Activated T-cell treated with anti-CD3 and anti-CD28 coated beads, Interleukin-2, amount 50 U/mL, for 4 hours (primary cell): Measurements from ENCODE around the gene UBE4B. TPM values are rescaled to one million over a fixed set of nuclear protein-coding genes. Genes with fewer than 3 reads are reported as not detected.
A peak's percentile ranks its signal among the peaks of the same experiment; 100 is the strongest.
"Not testable (repeated sequence)": the region's sequence is repeated elsewhere in the genome, so short reads cannot be mapped to it uniquely, and the experiment has no call there.

ENCODE experiments used
- ATAC-seq, 2 donors: fragments of 200-7000 bp; cut with Tn5 transposase; one replicate each; pipeline ENCODE4 v1.10.0; 2021
- DNase-seq: peaks from one replicate; pipeline ENCODE4 v3.0.0-alpha.2; 2020
- H3K27me3 Mint-ChIP-seq: one replicate; pipeline ENCODE4 v1.8.0; 2021; ENCODE audit warnings: low read depth, mixed read lengths
- H3K36me3 Mint-ChIP-seq: one replicate; pipeline ENCODE4 v1.8.0; 2022; ENCODE audit warnings: mixed read lengths; ENCODE audit not compliant: insufficient read depth
- H3K4me1 Mint-ChIP-seq: one replicate; pipeline ENCODE4 v1.8.0; 2021; ENCODE audit warnings: low read depth, mixed read lengths
- H3K4me3 Mint-ChIP-seq: one replicate; pipeline ENCODE4 v1.8.0; 2021; ENCODE audit warnings: mild to moderate bottlenecking, moderate library complexity, mixed read lengths
- H3K9me3 Mint-ChIP-seq: one replicate; pipeline ENCODE4 v1.8.0; 2021; ENCODE audit warnings: mixed read lengths
- total RNA-seq, 3 donors: library from RNA; stranded (reverse); gene quantifications; one replicate each; pipeline ENCODE4 v1.2.1, GENCODE V29; 2021

The UBE4B gene
- total RNA-seq, 3 donors from 2014 or later: 31.5 to 35.9 (median 33.7) TPM

- not testable (repeated sequence) for H3K4me1 Mint-ChIP-seq, H3K9me3 Mint-ChIP-seq, H3K36me3 Mint-ChIP-seq, ATAC-seq, H3K27me3 Mint-ChIP-seq, DNase-seq, H3K4me3 Mint-ChIP-seq
Observed at GRCh38 chr1:10020678-10021077, 12.1 kb upstream of the UBE4B start.

GRCh38 chr1:10021992-10022391, 10.8 kb upstream of the UBE4B start:
- not testable (repeated sequence) for ATAC-seq, DNase-seq, H3K4me3 Mint-ChIP-seq, H3K9me3 Mint-ChIP-seq, H3K36me3 Mint-ChIP-seq, H3K27me3 Mint-ChIP-seq, H3K4me1 Mint-ChIP-seq

- H3K36me3 Mint-ChIP-seq: no peaks in the 10 kb centered on the region
- no peak for DNase-seq
- H3K4me3 Mint-ChIP-seq: no peak overlapping the region
- ATAC-seq: no peak
- no peaks in the 10 kb centered on the region for H3K9me3 Mint-ChIP-seq
- no peaks in the 10 kb centered on the region for H3K4me1 Mint-ChIP-seq
- no peaks in the 10 kb centered on the region for H3K27me3 Mint-ChIP-seq
Observed at GRCh38 chr1:10022656-10023055, 10.1 kb upstream of the UBE4B start.

GRCh38 chr1:10025354-10025753, 7.4 kb upstream of the UBE4B start:
- DNase-seq (no peak), ATAC-seq (no peak)
- Mint-ChIP-seq H3K4me1 (no peaks in the 10 kb centered on the region), H3K27me3 (no peaks in the 10 kb centered on the region), H3K36me3 (no peaks in the 10 kb centered on the region), H3K9me3 (no peaks in the 10 kb centered on the region), H3K4me3 (no peak overlapping the region)

- Mint-ChIP-seq H3K4me3 (no peak overlapping the region), H3K27me3 (no peaks in the 10 kb centered on the region), H3K36me3 (no peaks in the 10 kb centered on the region), H3K4me1 (no peaks in the 10 kb centered on the region), H3K9me3 (no peaks in the 10 kb centered on the region)
- DNase-seq (no peak), ATAC-seq (no peak)
Observed at GRCh38 chr1:10027027-10027426, 5.7 kb upstream of the UBE4B start.

- H3K4me3 Mint-ChIP-seq, H3K9me3 Mint-ChIP-seq, DNase-seq, H3K27me3 Mint-ChIP-seq, ATAC-seq, H3K36me3 Mint-ChIP-seq: not testable (repeated sequence)
- peaks cover 10% of the 10 kb centered on the region for H3K4me1 Mint-ChIP-seq
Observed at GRCh38 chr1:10028956-10029500, 3.7 kb upstream of the UBE4B start.

GRCh38 chr1:10031461-10031860, 1.3 kb upstream of the UBE4B start:
- Mint-ChIP-seq H3K9me3 (no peaks in the 10 kb centered on the region), H3K27me3 (no peaks in the 10 kb centered on the region), H3K4me3 (peak overlapping the region; percentile 11), H3K4me1 (peaks cover 22% of the 10 kb centered on the region), H3K36me3 (peaks cover 2% of the 10 kb centered on the region)
- no peak for ATAC-seq
- no peak for DNase-seq

- Mint-ChIP-seq H3K4me1 (peaks cover 22% of the 10 kb centered on the region), H3K9me3 (no peaks in the 10 kb centered on the region), H3K36me3 (peaks cover 5% of the 10 kb centered on the region), H3K4me3 (peak overlapping the region; percentile 97), H3K27me3 (no peaks in the 10 kb centered on the region)
- DNase-seq (no peak), ATAC-seq (peak; percentile 29 to 30)
Observed at GRCh38 chr1:10033359-10033845, 644 bp downstream of the UBE4B start.

GRCh38 chr1:10042746-10043145, 10.0 kb downstream of the UBE4B start:
- no peaks in the 10 kb centered on the region for H3K27me3 Mint-ChIP-seq
- no peak for ATAC-seq
- no peak overlapping the region for H3K4me3 Mint-ChIP-seq
- peaks cover 34% of the 10 kb centered on the region for H3K4me1 Mint-ChIP-seq
- H3K9me3 Mint-ChIP-seq: no peaks in the 10 kb centered on the region
- peaks cover 19% of the 10 kb centered on the region for H3K36me3 Mint-ChIP-seq
- DNase-seq: no peak

- Mint-ChIP-seq H3K9me3 (no peaks in the 10 kb centered on the region), H3K27me3 (no peaks in the 10 kb centered on the region), H3K36me3 (peaks cover 20% of the 10 kb centered on the region), H3K4me1 (peaks cover 36% of the 10 kb centered on the region), H3K4me3 (no peak overlapping the region)
- no peak for ATAC-seq
- DNase-seq: no peak
Observed at GRCh38 chr1:10045480-10046355, 13.0 kb downstream of the UBE4B start.

GRCh38 chr1:10046356-10047085, 13.8 kb downstream of the UBE4B start:
- H3K4me1 Mint-ChIP-seq: peaks cover 34% of the 10 kb centered on the region
- no peak for ATAC-seq
- no peak overlapping the region for H3K4me3 Mint-ChIP-seq
- H3K27me3 Mint-ChIP-seq: no peaks in the 10 kb centered on the region
- H3K9me3 Mint-ChIP-seq: no peaks in the 10 kb centered on the region
- DNase-seq: no peak
- peaks cover 24% of the 10 kb centered on the region for H3K36me3 Mint-ChIP-seq

GRCh38 chr1:10048601-10049000, 15.8 kb downstream of the UBE4B start:
- Mint-ChIP-seq H3K9me3 (no peaks in the 10 kb centered on the region), H3K36me3 (peaks cover 29% of the 10 kb centered on the region), H3K4me3 (no peak overlapping the region), H3K27me3 (no peaks in the 10 kb centered on the region), H3K4me1 (peaks cover 31% of the 10 kb centered on the region)
- ATAC-seq (no peak), DNase-seq (no peak)

GRCh38 chr1:10050611-10051010, 17.9 kb downstream of the UBE4B start:
- Mint-ChIP-seq H3K27me3 (no peaks in the 10 kb centered on the region), H3K9me3 (no peaks in the 10 kb centered on the region), H3K36me3 (peaks cover 27% of the 10 kb centered on the region), H3K4me3 (no peak overlapping the region), H3K4me1 (peaks cover 22% of the 10 kb centered on the region)
- ATAC-seq (no peak), DNase-seq (no peak)

GRCh38 chr1:10051656-10052055, 18.9 kb downstream of the UBE4B start:
- no peak for ATAC-seq
- DNase-seq: no peak
- H3K9me3 Mint-ChIP-seq: no peaks in the 10 kb centered on the region
- no peak overlapping the region for H3K4me3 Mint-ChIP-seq
- H3K36me3 Mint-ChIP-seq: peaks cover 26% of the 10 kb centered on the region
- H3K4me1 Mint-ChIP-seq: peaks cover 12% of the 10 kb centered on the region
- no peaks in the 10 kb centered on the region for H3K27me3 Mint-ChIP-seq
